Common myeloid progenitor, CD34-positive (primary cell): Measurements from ENCODE around the gene SCMH1.

Source experiments
- CTCF ChIA-PET: fragments of 350-600 bp; sonication (Branson Sonifier 250); formaldehyde crosslinking; loops from one replicate; lab custom pipeline; 2021; ENCODE audit warnings: antibody characterized with exemption; lab: Charles Lee
- POLR2A ChIA-PET: fragments of 350-600 bp; sonication (Branson Sonifier 250); formaldehyde crosslinking; loops from one replicate; lab custom pipeline; 2021; ENCODE audit warnings: antibody characterized with exemption; lab: Charles Lee
- DNase-seq, 3 donors: peaks; one replicate each; pipeline versions ENCODE4 v3.0.0 to v3.0.0-alpha.2; 2013
- H3K27ac ChIP-seq, 2 experiments: 1 replicate in 1 of 2; 2 replicates in 1 of 2; pipeline ENCODE4 v1.7.0; 2013; ENCODE audit warnings: inconsistent platforms in 2 of 2, low read length in 2 of 2, mild to moderate bottlenecking in 2 of 2, low read depth in 1 of 2, moderate library complexity in 1 of 2; ENCODE audit not compliant: severe bottlenecking in 2 of 2, insufficient read depth in 1 of 2, poor library complexity in 1 of 2
- H3K27me3 ChIP-seq, 5 experiments: replicated peaks in 2 of 5; 1 replicate in 3 of 5; 2 replicates in 2 of 5; pipeline versions ENCODE4 v1.6.1 to v1.7.0; 2013; ENCODE audit warnings: low read length in 4 of 5, mild to moderate bottlenecking in 2 of 5, moderate library complexity in 2 of 5, inconsistent platforms in 1 of 5; ENCODE audit not compliant: insufficient read depth in 5 of 5, control insufficient read depth in 4 of 5
- H3K36me3 ChIP-seq, 4 experiments: 1 replicate in 2 of 4; 2 replicates in 2 of 4; pipeline versions ENCODE4 v1.6.1 to v1.7.0; 2013; ENCODE audit warnings: low read length in 3 of 4, control low read depth in 1 of 4, mild to moderate bottlenecking in 1 of 4; ENCODE audit not compliant: control insufficient read depth in 4 of 4, insufficient read depth in 4 of 4
- H3K4me1 ChIP-seq, 4 experiments: 1 replicate in 3 of 4; 2 replicates in 1 of 4; pipeline versions ENCODE4 v1.6.1 to v1.7.1; 2013; ENCODE audit warnings: low read length in 3 of 4, mild to moderate bottlenecking in 3 of 4, control low read depth in 1 of 4, inconsistent platforms in 1 of 4, moderate library complexity in 1 of 4; ENCODE audit not compliant: control insufficient read depth in 4 of 4, insufficient read depth in 4 of 4; ENCODE audit errors: control extremely low read depth in 1 of 4
- H3K4me3 ChIP-seq, 7 experiments: 1 replicate in 4 of 7; 2 replicates in 3 of 7; pipeline versions ENCODE4 v1.5.1 to v1.7.0; 2013; ENCODE audit warnings: mild to moderate bottlenecking in 7 of 7, low read length in 6 of 7, moderate library complexity in 6 of 7, inconsistent platforms in 2 of 7, low read depth in 2 of 7, control low read depth in 1 of 7; ENCODE audit not compliant: insufficient read depth in 4 of 7, control insufficient read depth in 1 of 7; ENCODE audit errors: extremely low read depth in 1 of 7
- H3K9me3 ChIP-seq, 5 experiments: 1 replicate in 4 of 5; 2 replicates in 1 of 5; pipeline versions ENCODE4 v1.6.1 to v1.7.1; 2013; ENCODE audit warnings: low read length in 4 of 5, mild to moderate bottlenecking in 2 of 5, inconsistent platforms in 1 of 5, low read depth in 1 of 5, moderate library complexity in 1 of 5; ENCODE audit not compliant: control insufficient read depth in 4 of 5, insufficient read depth in 2 of 5; ENCODE audit errors: control extremely low read depth in 1 of 5
- WGBS: methylation state at CpG from one replicate; pipeline ENCODE4 v1.1.5; 2013; ENCODE audit not compliant: insufficient coverage; 5-methylcytosine and 5-hydroxymethylcytosine counted together

Gene SCMH1

GRCh38 chr1:41072051-41072450 lies 170.1 kb downstream of the SCMH1 start:
- ChIA-PET CTCF (no interaction called here), POLR2A (no interaction called here)
- Histone ChIP-seq H3K4me3 (no peak overlapping the region), H3K4me1 (no peaks in the 10 kb centered on the region), H3K9me3 (no peaks in the 10 kb centered on the region), H3K27ac (no peak overlapping the region), H3K36me3 (peaks cover 14 to 57% (median 34%) of the 10 kb centered on the region in 4 experiments), H3K27me3 (no peaks in the 10 kb centered on the region)
- 100% methylated on average over 1 of the region's 1 CpG for WGBS
- DNase-seq, result no peak

DNA sequence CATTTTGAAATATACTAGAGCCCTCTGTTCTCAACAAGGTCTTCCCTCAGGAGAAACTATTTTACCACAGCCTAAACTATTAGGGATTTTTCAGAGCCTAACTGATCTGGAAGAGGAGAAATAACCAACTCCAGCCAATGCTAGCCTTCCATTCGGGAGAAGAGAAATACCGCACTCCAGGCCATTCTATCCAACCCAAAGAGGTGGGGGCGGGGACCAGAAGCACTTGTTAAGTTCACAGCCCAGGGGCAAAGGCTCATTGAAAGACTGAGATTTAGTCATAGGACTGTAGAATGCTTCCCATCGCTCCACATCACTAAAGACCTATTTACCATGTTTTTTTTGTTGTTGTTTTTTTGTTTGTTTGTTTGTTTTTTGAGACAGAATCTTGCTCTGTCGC lies 185.2 kb downstream of the SCMH1 start:
- peaks cover 19 to 62% (median 41%) of the 10 kb centered on the region in 4 experiments for H3K36me3 ChIP-seq
- 96% methylated on average over 3 of the region's 5 CpGs for WGBS
- no peak overlapping the region for H3K4me3 ChIP-seq
- ChIA-PET POLR2A (no interaction called here), CTCF (no interaction called here)
- H3K9me3 ChIP-seq, result peaks cover 0 to 11% (median 0%) of the 10 kb centered on the region in 5 experiments
- peaks cover 0 to 5% (median 0%) of the 10 kb centered on the region in 4 experiments for H3K4me1 ChIP-seq
- H3K27ac ChIP-seq, result no peak overlapping the region
- H3K27me3 ChIP-seq, result no peaks in the 10 kb centered on the region
- no peak for DNase-seq

GRCh38 chr1:41053316-41053715 lies 188.8 kb downstream of the SCMH1 start:
- H3K36me3 ChIP-seq, result peaks cover 14 to 55% (median 33%) of the 10 kb centered on the region in 4 experiments
- no peak overlapping the region for H3K27ac ChIP-seq
- H3K27me3 ChIP-seq, result no peaks in the 10 kb centered on the region
- H3K4me3 ChIP-seq, result no peak overlapping the region
- DNase-seq, result peak in 2 of 3 donors; percentile 22 to 41
- ChIA-PET POLR2A (no interaction called here), CTCF (no interaction called here)
- 60% methylated on average over 2 of the region's 2 CpGs for WGBS
- peaks cover 0 to 5% (median 0%) of the 10 kb centered on the region in 4 experiments for H3K4me1 ChIP-seq
- H3K9me3 ChIP-seq, result no peaks in the 10 kb centered on the region

DNA sequence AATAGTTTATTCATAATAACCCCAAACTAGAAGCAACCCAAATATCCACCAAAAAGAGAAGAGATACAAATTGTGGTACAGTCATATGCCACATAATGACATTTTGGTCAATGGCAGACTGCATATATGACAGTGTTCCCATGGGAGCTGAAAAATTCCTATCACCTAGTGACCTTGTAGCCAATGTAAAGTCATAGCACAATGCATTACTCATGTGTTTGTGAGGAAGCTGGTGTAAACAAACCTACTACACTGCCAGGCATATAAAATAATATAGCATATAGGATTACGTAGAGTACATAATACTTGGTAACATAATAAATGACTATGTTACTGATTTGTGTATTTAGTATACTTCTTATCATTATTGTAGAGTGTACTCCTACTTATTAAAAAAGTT lies 191.1 kb downstream of the SCMH1 start:
- Histone ChIP-seq H3K4me3 (no peak overlapping the region), H3K36me3 (peaks cover 25 to 62% (median 43%) of the 10 kb centered on the region in 4 experiments), H3K27ac (no peak overlapping the region), H3K27me3 (no peaks in the 10 kb centered on the region), H3K4me1 (peaks cover 0 to 5% (median 0%) of the 10 kb centered on the region in 4 experiments), H3K9me3 (no peaks in the 10 kb centered on the region)
- ChIA-PET POLR2A (no interaction called here), CTCF (no interaction called here)
- WGBS, result no CpG with 5 or more reads among the region's 1 CpG
- DNase-seq, result no peak

- POLR2A ChIA-PET, result no interaction called here
- WGBS, result 96% methylated on average over 3 of the region's 3 CpGs
- CTCF ChIA-PET, result interaction anchor here (1.2 kb wide), 1 partner anchor 13 kb away, joined by 3 read pairs; no protein-coding TSS in a partner anchor
- Histone ChIP-seq H3K27me3 (no peaks in the 10 kb centered on the region), H3K36me3 (peaks cover 20 to 69% (median 46%) of the 10 kb centered on the region in 4 experiments), H3K4me1 (peaks cover 0 to 4% (median 0%) of the 10 kb centered on the region in 4 experiments), H3K4me3 (no peak overlapping the region), H3K27ac (no peak overlapping the region), H3K9me3 (no peaks in the 10 kb centered on the region)
- DNase-seq, result no peak
These were observed 193.6 kb downstream of the SCMH1 start for GRCh38 chr1:41048540-41048939.

DNA sequence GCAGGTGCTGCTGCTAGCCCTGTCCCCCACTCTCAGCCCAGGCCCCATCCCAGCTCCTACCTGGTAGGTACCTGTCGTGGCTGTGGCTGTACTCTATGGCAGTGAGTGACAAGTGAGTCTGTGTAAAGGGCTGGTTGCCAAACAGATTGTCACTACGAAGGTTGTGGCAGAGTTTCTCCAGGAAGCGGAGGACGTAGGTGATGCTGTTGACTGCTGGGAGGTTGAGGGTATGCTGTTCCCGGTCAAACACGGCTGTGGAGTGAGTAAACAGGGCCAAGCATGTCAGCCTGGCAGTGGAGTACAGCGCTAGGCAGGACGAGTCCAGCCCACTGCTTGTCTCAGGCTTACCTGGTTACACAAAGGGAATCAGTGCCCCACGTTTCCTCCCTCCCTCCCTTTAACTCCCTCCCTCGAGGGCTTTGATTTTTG lies 195.7 kb downstream of the SCMH1 start:
- WGBS, result 94% methylated on average over 7 of the region's 10 CpGs
- H3K9me3 ChIP-seq, result no peaks in the 10 kb centered on the region
- no peak for DNase-seq
- H3K27me3 ChIP-seq, result no peaks in the 10 kb centered on the region
- H3K36me3 ChIP-seq, result peaks cover 24 to 67% (median 44%) of the 10 kb centered on the region in 4 experiments
- no peak overlapping the region for H3K27ac ChIP-seq
- no peak overlapping the region for H3K4me3 ChIP-seq
- POLR2A ChIA-PET, result no interaction called here
- CTCF ChIA-PET, result no interaction called here
- no peaks in the 10 kb centered on the region for H3K4me1 ChIP-seq

DNA sequence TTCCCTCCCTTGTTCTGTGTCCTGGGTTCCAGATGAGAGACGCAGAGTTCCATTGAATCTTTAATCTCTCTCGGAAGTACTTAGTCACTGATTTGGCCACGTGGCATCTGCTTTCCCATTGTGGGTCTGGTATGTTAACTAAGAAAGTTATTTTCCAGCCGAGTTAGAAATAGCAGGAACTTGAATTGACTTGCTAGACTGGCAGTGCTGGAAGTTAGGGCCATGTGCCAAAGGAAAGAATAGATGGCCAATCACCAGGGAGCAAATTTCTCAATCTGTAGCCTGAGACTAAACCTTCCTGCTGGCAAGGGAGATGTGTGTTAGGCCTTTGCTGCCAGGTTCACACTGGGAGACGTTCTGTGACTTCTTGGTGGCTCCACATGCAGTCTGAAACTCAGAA lies 196.4 kb downstream of the SCMH1 start:
- CTCF ChIA-PET, result no interaction called here
- H3K27ac ChIP-seq, result no peak overlapping the region
- no peaks in the 10 kb centered on the region for H3K27me3 ChIP-seq
- 100% methylated on average over 5 of the region's 5 CpGs for WGBS
- POLR2A ChIA-PET, result no interaction called here
- H3K4me1 ChIP-seq, result no peaks in the 10 kb centered on the region
- H3K9me3 ChIP-seq, result no peaks in the 10 kb centered on the region
- no peak for DNase-seq
- H3K4me3 ChIP-seq, result no peak overlapping the region
- H3K36me3 ChIP-seq, result peaks cover 24 to 73% (median 47%) of the 10 kb centered on the region in 4 experiments
